Lung (tissue), 12 donors: ENCODE results near the gene SPI1. TPM values are rescaled to one million over a fixed set of nuclear protein-coding genes. Genes with fewer than 3 reads are reported as not detected.

ENCODE experiments used
- ATAC-seq: fragments of 200-7000 bp; cut with Tn5 transposase; one replicate; pipeline ENCODE4 v1.9.1; 2020; ENCODE audit warnings: moderate number of reproducible peaks; ENCODE audit not compliant: insufficient read depth, low FRiP score
- DNase-seq, 3 donors: peaks; one replicate each; pipeline ENCODE4 v3.0.0-alpha.2; 2013 to 2017
- H3K27ac ChIP-seq, 2 donors: one replicate each; pipeline ENCODE4 v1.5.1; 2013; ENCODE audit warnings: mild to moderate bottlenecking in 2 of 2, moderate library complexity in 2 of 2, control low read depth in 1 of 2, inconsistent platforms in 1 of 2, low read depth in 1 of 2, low read length in 1 of 2
- H3K27me3 ChIP-seq, 3 donors: one replicate each; pipeline ENCODE4 v1.5.1; 2013; ENCODE audit warnings: low read length in 2 of 3; ENCODE audit not compliant: control insufficient read depth in 3 of 3, insufficient read depth in 3 of 3
- H3K36me3 ChIP-seq, 4 donors: one replicate each; pipeline ENCODE4 v1.5.1; 2013; ENCODE audit warnings: low read length in 4 of 4, mild to moderate bottlenecking in 1 of 4, moderate library complexity in 1 of 4; ENCODE audit not compliant: control insufficient read depth in 4 of 4, insufficient read depth in 4 of 4
- H3K4me1 ChIP-seq, 5 donors: one replicate each; pipeline ENCODE4 v1.5.1; 2013; ENCODE audit warnings: low read length in 5 of 5, mild to moderate bottlenecking in 2 of 5, moderate library complexity in 1 of 5; ENCODE audit not compliant: control insufficient read depth in 5 of 5, insufficient read depth in 5 of 5
- H3K4me3 ChIP-seq: one replicate; pipeline ENCODE4 v1.5.1; 2013; ENCODE audit warnings: mild to moderate bottlenecking, control low read depth, moderate library complexity
- H3K9ac ChIP-seq, 2 donors: one replicate each; pipeline ENCODE4 v1.5.1; 2013; ENCODE audit warnings: low read length in 2 of 2, control low read depth in 1 of 2; ENCODE audit not compliant: insufficient read depth in 1 of 2
- H3K9me3 ChIP-seq, 4 donors: one replicate each; pipeline ENCODE4 v1.5.1; 2013; ENCODE audit warnings: low read length in 3 of 4, mild to moderate bottlenecking in 1 of 4, moderate library complexity in 1 of 4; ENCODE audit not compliant: control insufficient read depth in 4 of 4, insufficient read depth in 3 of 4
- CTCF ChIP-seq: IDR thresholded peaks from 2 replicates; pipeline ENCODE4 v1.5.1; 2012; ENCODE audit warnings: mild to moderate bottlenecking; ENCODE audit errors: control extremely low read depth, extremely low read depth
- WGBS, 2 donors: extraction: QIAGEN DNeasy Blood & Tissue Kit; methylation state at CpG; one replicate each; pipeline ENCODE4 v1.1.7; 2013; 5-methylcytosine and 5-hydroxymethylcytosine counted together
- polyA plus RNA-seq, 2 donors: library from polyadenylated mRNA; stranded (reverse); fragments of 200-250 nt; gene quantifications; one replicate each; pipeline ENCODE4 v1.2.1, GENCODE V29; 2013
- total RNA-seq, 2 donors: library from RNA; depleted of rRNA in 1 of 2; stranded (reverse); fragments of >200 nt in 1 of 2; gene quantifications; one replicate each; pipeline ENCODE4 v1.2.1, GENCODE V29; 2014 to 2021
- donor health status: control.
- donor health status: control.
- donor health status: Bipolar disorder and iron deficiency.
- donor health status: healthy.
- donor health status: DM: yes; HTN: yes; CAD: no.

Gene SPI1
- total and polyA plus RNA-seq, 4 donors, result 27.6 to 344 (median 156) TPM

GRCh38 chr11:47390422-47390760 is 12.0 kb upstream of the SPI1 start:
- no peaks in the 10 kb centered on the region for H3K9me3 ChIP-seq
- DNase-seq, result no peak
- H3K4me3 ChIP-seq, result no peak overlapping the region
- WGBS, 2 donors, result 94 to 95% methylated on average over 6 of the region's 6 CpGs
- peak overlapping the region in 1 of 2 donors; percentile 73 for H3K27ac ChIP-seq
- no peak overlapping the region for H3K9ac ChIP-seq
- ATAC-seq, result no peak
- no peaks in the 10 kb centered on the region for H3K36me3 ChIP-seq
- peaks cover 0 to 15% (median 0%) of the 10 kb centered on the region in 5 donors for H3K4me1 ChIP-seq
- TF ChIP-seq CTCF, result no peak
- H3K27me3 ChIP-seq, result no peaks in the 10 kb centered on the region

DNA sequence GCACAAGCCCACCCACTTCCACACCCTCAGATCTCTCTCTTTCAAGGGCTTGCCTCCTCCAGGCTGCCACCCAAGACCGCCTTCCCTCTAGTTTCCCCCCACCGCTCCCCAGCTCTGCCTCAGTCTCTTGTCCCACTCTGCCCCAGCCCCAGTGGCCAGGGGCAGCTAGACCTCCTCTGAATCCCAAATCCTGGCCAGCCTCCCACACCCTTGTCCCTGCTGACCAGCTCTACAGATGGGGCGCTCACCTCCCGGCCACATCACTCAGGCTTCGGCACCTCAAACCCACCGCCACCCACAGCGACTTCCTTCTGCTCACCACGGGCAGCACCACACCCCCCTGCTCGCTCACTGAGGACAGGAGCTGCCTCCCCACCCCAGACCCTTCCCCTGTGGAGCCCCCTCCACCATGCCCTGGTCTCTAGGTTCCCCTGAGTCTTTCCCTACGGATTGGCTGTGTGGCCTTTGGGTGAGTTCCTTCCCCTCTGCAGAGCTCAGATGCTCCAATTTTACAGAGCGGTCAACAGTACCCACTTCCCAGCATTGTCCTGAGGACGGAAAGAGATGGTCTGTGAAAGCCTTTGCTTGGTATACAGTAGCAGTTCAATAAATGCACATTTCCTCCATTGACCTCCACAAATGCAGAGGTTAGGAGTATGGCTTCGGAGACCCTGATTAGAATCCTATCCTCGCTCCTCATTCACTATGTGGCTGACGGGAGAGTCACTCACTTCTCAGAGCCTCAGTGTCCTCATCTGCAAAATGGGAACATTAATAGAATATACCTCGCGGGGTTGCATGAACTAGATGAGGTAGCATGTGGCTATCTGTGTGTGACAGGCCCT is 11.5 kb upstream of the SPI1 start:
- WGBS, 2 donors, result 59 to 72% methylated on average over 17 of the region's 17 CpGs
- Histone ChIP-seq H3K9me3 (no peaks in the 10 kb centered on the region), H3K36me3 (no peaks in the 10 kb centered on the region), H3K27me3 (no peaks in the 10 kb centered on the region), H3K4me3 (no peak overlapping the region), H3K27ac (peak overlapping the region in 1 of 2 donors; percentile 73), H3K4me1 (peaks cover 0 to 15% (median 0%) of the 10 kb centered on the region in 5 donors), H3K9ac (no peak overlapping the region)
- no peak for TF ChIP-seq CTCF
- ATAC-seq, result no peak
- DNase-seq, result no peak

DNA sequence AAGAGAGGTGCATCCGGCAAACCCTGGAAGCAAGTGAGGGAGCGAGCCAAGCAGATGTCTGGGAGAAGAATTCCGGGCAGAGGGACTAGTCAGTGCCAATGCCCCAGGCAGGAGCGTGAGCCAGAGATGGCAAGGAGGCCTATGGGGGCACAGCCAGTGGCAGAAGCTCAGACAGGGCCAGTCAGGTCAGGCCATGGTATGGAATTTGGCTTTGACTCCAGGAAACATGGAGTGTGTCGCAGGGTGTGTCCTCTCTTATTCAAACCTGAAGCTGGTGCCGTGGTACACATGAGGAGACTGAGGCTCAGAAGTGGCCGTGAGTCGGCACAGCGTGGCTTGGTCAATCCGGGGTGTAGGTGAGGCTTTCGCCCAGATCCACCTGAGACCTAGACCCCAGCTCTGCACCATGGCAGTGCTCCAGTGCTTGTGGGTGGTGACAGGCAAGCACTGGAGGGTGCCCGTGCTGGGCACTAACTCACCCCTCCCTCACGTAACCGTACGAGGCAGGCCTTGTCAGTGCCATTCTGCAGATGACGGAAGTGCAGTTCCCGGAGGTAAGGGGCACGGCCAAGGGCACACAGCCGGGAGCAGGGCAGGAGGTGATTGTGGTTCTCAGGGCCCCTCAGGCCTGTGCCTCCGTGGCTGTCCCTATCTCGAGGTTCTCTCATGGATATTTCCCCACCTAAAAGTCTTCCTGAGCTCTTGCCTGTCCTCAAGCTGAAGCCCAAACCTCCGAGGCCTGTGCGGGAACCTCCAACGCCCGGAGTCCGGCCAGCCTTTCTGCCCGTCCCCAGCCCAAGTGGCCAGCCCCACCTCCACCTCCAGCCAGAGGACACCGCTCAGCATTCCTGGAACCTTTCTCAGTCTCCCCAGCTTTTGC is 10.6 kb upstream of the SPI1 start:
- WGBS, 2 donors, result 57 to 78% methylated on average over 28 of the region's 28 CpGs
- no peaks in the 10 kb centered on the region for H3K27me3 ChIP-seq
- no peak overlapping the region for H3K9ac ChIP-seq
- TF ChIP-seq CTCF, result no peak
- H3K36me3 ChIP-seq, result no peaks in the 10 kb centered on the region
- H3K9me3 ChIP-seq, result no peaks in the 10 kb centered on the region
- peaks cover 0 to 11% (median 0%) of the 10 kb centered on the region in 5 donors for H3K4me1 ChIP-seq
- ATAC-seq (no peak), DNase-seq (no peak)
- H3K27ac ChIP-seq, result peak overlapping the region in 1 of 2 donors; percentile 73
- H3K4me3 ChIP-seq, result no peak overlapping the region
